Astrocyte (in vitro differentiated cells and primary cell): ENCODE data around the gene CLDN34. TPM values are rescaled to one million over a fixed set of nuclear protein-coding genes. Genes with fewer than 3 reads are reported as not detected.

Experiments used
- DNase-seq: peaks from one replicate; pipeline ENCODE4 v3.0.0-alpha.2; 2010; ENCODE audit warnings: low read depth
- FAIRE-seq: peaks from 2 replicates; lab custom pipeline; 2011; peaks lifted over from hg19 to GRCh38; lab: Jason Lieb, UNC
- H2AFZ ChIP-seq: 2 replicates; pipeline ENCODE4 v1.6.0; 2012; ENCODE audit warnings: low read depth, low read length, inconsistent platforms
- H3K27ac ChIP-seq: 2 replicates; pipeline ENCODE4 v1.5.1; 2011; ENCODE audit warnings: low read depth, low read length, inconsistent platforms
- H3K27me3 ChIP-seq: 2 replicates; pipeline ENCODE4 v1.6.0; 2011; ENCODE audit warnings: low read length, inconsistent platforms; ENCODE audit not compliant: insufficient read depth
- H3K36me3 ChIP-seq: 2 replicates; pipeline ENCODE4 v1.5.1; 2011; ENCODE audit warnings: low read length, inconsistent platforms; ENCODE audit not compliant: insufficient read depth
- H3K4me1 ChIP-seq: 2 replicates; pipeline ENCODE4 v1.5.1; 2011; ENCODE audit warnings: low read length, inconsistent platforms; ENCODE audit not compliant: insufficient read depth
- H3K4me2 ChIP-seq: 2 replicates; pipeline ENCODE4 v1.6.0; 2012; ENCODE audit warnings: low read length, inconsistent platforms
- H3K4me3 ChIP-seq: 2 replicates; pipeline ENCODE4 v1.5.1; 2011; ENCODE audit warnings: low read depth, mild to moderate bottlenecking, low read length, inconsistent platforms; ENCODE audit not compliant: insufficient read depth
- H3K79me2 ChIP-seq: 2 replicates; pipeline ENCODE4 v1.6.0; 2012; ENCODE audit warnings: mild to moderate bottlenecking, low read length, inconsistent platforms; ENCODE audit not compliant: insufficient read depth
- H3K9ac ChIP-seq: 2 replicates; pipeline ENCODE4 v1.6.0; 2012; ENCODE audit warnings: mild to moderate bottlenecking, low read length, inconsistent platforms
- H3K9me3 ChIP-seq: 2 replicates; pipeline ENCODE4 v1.5.1; 2012; ENCODE audit warnings: low read depth, mild to moderate bottlenecking, low read length, inconsistent platforms; ENCODE audit not compliant: insufficient read depth
- H4K20me1 ChIP-seq: 2 replicates; pipeline ENCODE4 v1.6.0; 2012; ENCODE audit warnings: low read length, inconsistent platforms; ENCODE audit not compliant: insufficient read depth
- H3K27ac Mint-ChIP-seq: one replicate; pipeline ENCODE4 v1.8.0; 2021; ENCODE audit warnings: mild to moderate bottlenecking, mixed read lengths; ENCODE audit not compliant: unreplicated experiment
- H3K27me3 Mint-ChIP-seq: one replicate; pipeline ENCODE4 v1.8.0; 2021; ENCODE audit warnings: low read depth, mixed read lengths; ENCODE audit not compliant: unreplicated experiment
- H3K36me3 Mint-ChIP-seq: one replicate; pipeline ENCODE4 v1.8.0; 2021; ENCODE audit warnings: low read depth, mixed read lengths; ENCODE audit not compliant: unreplicated experiment
- H3K4me1 Mint-ChIP-seq: one replicate; pipeline ENCODE4 v1.8.0; 2021; ENCODE audit warnings: low read depth, mixed read lengths; ENCODE audit not compliant: unreplicated experiment
- H3K4me3 Mint-ChIP-seq: one replicate; pipeline ENCODE4 v1.8.0; 2021; ENCODE audit warnings: mild to moderate bottlenecking, moderate library complexity, mixed read lengths; ENCODE audit not compliant: unreplicated experiment
- H3K9me3 Mint-ChIP-seq: one replicate; pipeline ENCODE4 v1.8.0; 2021; ENCODE audit warnings: mild to moderate bottlenecking, mixed read lengths; ENCODE audit not compliant: unreplicated experiment
- CTCF ChIP-seq: IDR thresholded peaks from 2 replicates; pipeline ENCODE4 v1.5.1; 2011; ENCODE audit warnings: low read depth, mild to moderate bottlenecking, inconsistent platforms, low read length, moderate library complexity; ENCODE audit not compliant: insufficient read depth
- EZH2 ChIP-seq: IDR thresholded peaks from 2 replicates; pipeline ENCODE4 v1.6.1; 2012; ENCODE audit warnings: mild to moderate bottlenecking, low read length, inconsistent platforms; ENCODE audit not compliant: insufficient read depth
- total RNA-seq: library from RNA; stranded (reverse); gene quantifications from 2 replicates; pipeline ENCODE4 v1.2.1, GENCODE V29; 2021

CLDN34 gene
- total RNA-seq, 1 donor from 2014 or later = 0.36 TPM

- H3K27me3 Mint-ChIP-seq = no peaks in the 10 kb centered on the region
- H3K4me1 Mint-ChIP-seq = no peaks in the 10 kb centered on the region
- no peak for FAIRE-seq
- Histone ChIP-seq H3K27me3 (no peaks in the 10 kb centered on the region), H2AFZ (no peak overlapping the region), H3K4me3 (no peak overlapping the region), H3K9me3 (no peaks in the 10 kb centered on the region), H3K36me3 (no peaks in the 10 kb centered on the region), H3K9ac (no peak overlapping the region), H3K4me2 (no peak overlapping the region), H4K20me1 (no peaks in the 10 kb centered on the region), H3K79me2 (no peaks in the 10 kb centered on the region), H3K27ac (no peak overlapping the region), H3K4me1 (no peaks in the 10 kb centered on the region)
- no peaks in the 10 kb centered on the region for H3K9me3 Mint-ChIP-seq
- TF ChIP-seq EZH2 = no peak
- no peak for TF ChIP-seq CTCF
- no peak overlapping the region for H3K4me3 Mint-ChIP-seq
- no peak overlapping the region for H3K27ac Mint-ChIP-seq
- DNase-seq = no peak
- H3K36me3 Mint-ChIP-seq = no peaks in the 10 kb centered on the region
These were observed 29.9 kb downstream of the CLDN34 start for GRCh38 chrX:9997041-9997440.

- Mint-ChIP-seq H3K27me3 (no peaks in the 10 kb centered on the region), H3K9me3 (no peaks in the 10 kb centered on the region), H3K4me3 (no peak overlapping the region), H3K36me3 (no peaks in the 10 kb centered on the region), H3K4me1 (no peaks in the 10 kb centered on the region), H3K27ac (no peak overlapping the region)
- no peak overlapping the region for H3K4me3 ChIP-seq
- TF ChIP-seq CTCF = no peak
- H3K36me3 ChIP-seq = no peaks in the 10 kb centered on the region
- H3K27me3 ChIP-seq = no peaks in the 10 kb centered on the region
- no peaks in the 10 kb centered on the region for H3K9me3 ChIP-seq
- no peak overlapping the region for H3K4me2 ChIP-seq
- DNase-seq = no peak
- no peak for FAIRE-seq
- H3K4me1 ChIP-seq = no peaks in the 10 kb centered on the region
- no peaks in the 10 kb centered on the region for H4K20me1 ChIP-seq
- no peak overlapping the region for H3K27ac ChIP-seq
- H3K9ac ChIP-seq = no peak overlapping the region
- H3K79me2 ChIP-seq = no peaks in the 10 kb centered on the region
- no peak overlapping the region for H2AFZ ChIP-seq
These were observed 30.4 kb downstream of the CLDN34 start for GRCh38 chrX:9997524-9997923.

- no peaks in the 10 kb centered on the region for H3K36me3 ChIP-seq
- H3K9ac ChIP-seq = no peak overlapping the region
- no peak for TF ChIP-seq CTCF
- no peak for TF ChIP-seq EZH2
- no peaks in the 10 kb centered on the region for H3K9me3 Mint-ChIP-seq
- no peaks in the 10 kb centered on the region for H3K9me3 ChIP-seq
- no peaks in the 10 kb centered on the region for H3K27me3 Mint-ChIP-seq
- H3K4me1 ChIP-seq = no peaks in the 10 kb centered on the region
- H3K4me3 ChIP-seq = no peak overlapping the region
- H3K27ac ChIP-seq = no peak overlapping the region
- H3K4me3 Mint-ChIP-seq = no peak overlapping the region
- no peak for FAIRE-seq
- H3K27me3 ChIP-seq = no peaks in the 10 kb centered on the region
- no peak overlapping the region for H3K27ac Mint-ChIP-seq
- no peaks in the 10 kb centered on the region for H3K79me2 ChIP-seq
- no peak overlapping the region for H2AFZ ChIP-seq
- DNase-seq = peak; percentile 65
- H4K20me1 ChIP-seq = no peaks in the 10 kb centered on the region
- no peaks in the 10 kb centered on the region for H3K36me3 Mint-ChIP-seq
- peaks cover 7% of the 10 kb centered on the region for H3K4me1 Mint-ChIP-seq
- no peak overlapping the region for H3K4me2 ChIP-seq
These were observed 34.3 kb downstream of the CLDN34 start for GRCh38 chrX:10001496-10001895.
